HepG2 (cell line): Measurements from ENCODE around the gene SRRM2. TPM values are rescaled to one million over a fixed set of nuclear protein-coding genes. Genes with fewer than 3 reads are reported as not detected.

Experiments
- ARID2 ChIP-seq: sonication (generic); formaldehyde crosslinking; IDR thresholded peaks from 2 replicates; pipeline ENCODE4 v1.8.1; 2022; ENCODE audit warnings: mild to moderate bottlenecking, missing genetic modification reagents, borderline replicate concordance
- ZFAT ChIP-seq: sonication (generic); formaldehyde crosslinking; conservative IDR thresholded peaks from 2 replicates; pipeline ENCODE4 v1.8.1; 2023; ENCODE audit warnings: missing genetic modification reagents, inconsistent platforms
- ZFP36L1 ChIP-seq: sonication (generic); formaldehyde crosslinking; IDR thresholded peaks from 2 replicates; pipeline ENCODE4 v1.8.0; 2022; ENCODE audit warnings: mild to moderate bottlenecking, missing genetic modification reagents, moderate library complexity
- ZNF253 ChIP-seq: sonication (generic); formaldehyde crosslinking; IDR thresholded peaks from 2 replicates; pipeline ENCODE4 v1.8.0; 2022; ENCODE audit warnings: mild to moderate bottlenecking, missing genetic modification reagents, borderline replicate concordance
- polyA plus RNA-seq, 8 experiments: library from polyadenylated mRNA; depleted of rRNA in 3 of 8; stranded (reverse) in 7 of 8; unstranded in 1 of 8; fragments of >200 nt; fragmentation: Illumina TruSeq in 4 of 8; extraction: Trizol in 4 of 8; gene quantifications; 2 replicates each; pipeline versions ENCODE4 v1.2.1 to v1.2.3, GENCODE V29; 2011 to 2016; ENCODE audit warnings: low read depth in 4 of 8, missing spikeins in 1 of 8, mixed read lengths in 1 of 8; ENCODE audit not compliant: insufficient read depth in 1 of 8
- total RNA-seq, 5 experiments: library from RNA; depleted of rRNA; stranded (reverse); fragments of >200 nt; fragmentation: Illumina TruSeq; extraction: Trizol; gene quantifications; 2 replicates each; pipeline ENCODE4 v1.2.3, GENCODE V29; 2016; ENCODE audit warnings: low read depth in 1 of 5
- TF ChIP-seq, protein P1 (sequence below): sonication (generic); formaldehyde crosslinking; IDR thresholded peaks from 2 replicates; pipeline ENCODE4 v1.4.0; 2020; ENCODE audit warnings: mild to moderate bottlenecking, missing genetic modification reagents

Gene SRRM2
- total and polyA plus RNA-seq, 2 of the 13 experiments (the other 11 are each of a cell fraction or from before 2014, with no cell fraction given), result 50.4 to 112 TPM

GRCh38 chr16:2770057-2770951 is 17.9 kb downstream of the SRRM2 start (continued):
- TF ChIP-seq ZNF253 (CRISPR knock-in tag) (no peak), ARID2 (CRISPR knock-in tag) (no peak), ZFAT (no peak), ZFP36L1 (CRISPR knock-in tag) (no peak)
- TF ChIP-seq, protein P1, sequence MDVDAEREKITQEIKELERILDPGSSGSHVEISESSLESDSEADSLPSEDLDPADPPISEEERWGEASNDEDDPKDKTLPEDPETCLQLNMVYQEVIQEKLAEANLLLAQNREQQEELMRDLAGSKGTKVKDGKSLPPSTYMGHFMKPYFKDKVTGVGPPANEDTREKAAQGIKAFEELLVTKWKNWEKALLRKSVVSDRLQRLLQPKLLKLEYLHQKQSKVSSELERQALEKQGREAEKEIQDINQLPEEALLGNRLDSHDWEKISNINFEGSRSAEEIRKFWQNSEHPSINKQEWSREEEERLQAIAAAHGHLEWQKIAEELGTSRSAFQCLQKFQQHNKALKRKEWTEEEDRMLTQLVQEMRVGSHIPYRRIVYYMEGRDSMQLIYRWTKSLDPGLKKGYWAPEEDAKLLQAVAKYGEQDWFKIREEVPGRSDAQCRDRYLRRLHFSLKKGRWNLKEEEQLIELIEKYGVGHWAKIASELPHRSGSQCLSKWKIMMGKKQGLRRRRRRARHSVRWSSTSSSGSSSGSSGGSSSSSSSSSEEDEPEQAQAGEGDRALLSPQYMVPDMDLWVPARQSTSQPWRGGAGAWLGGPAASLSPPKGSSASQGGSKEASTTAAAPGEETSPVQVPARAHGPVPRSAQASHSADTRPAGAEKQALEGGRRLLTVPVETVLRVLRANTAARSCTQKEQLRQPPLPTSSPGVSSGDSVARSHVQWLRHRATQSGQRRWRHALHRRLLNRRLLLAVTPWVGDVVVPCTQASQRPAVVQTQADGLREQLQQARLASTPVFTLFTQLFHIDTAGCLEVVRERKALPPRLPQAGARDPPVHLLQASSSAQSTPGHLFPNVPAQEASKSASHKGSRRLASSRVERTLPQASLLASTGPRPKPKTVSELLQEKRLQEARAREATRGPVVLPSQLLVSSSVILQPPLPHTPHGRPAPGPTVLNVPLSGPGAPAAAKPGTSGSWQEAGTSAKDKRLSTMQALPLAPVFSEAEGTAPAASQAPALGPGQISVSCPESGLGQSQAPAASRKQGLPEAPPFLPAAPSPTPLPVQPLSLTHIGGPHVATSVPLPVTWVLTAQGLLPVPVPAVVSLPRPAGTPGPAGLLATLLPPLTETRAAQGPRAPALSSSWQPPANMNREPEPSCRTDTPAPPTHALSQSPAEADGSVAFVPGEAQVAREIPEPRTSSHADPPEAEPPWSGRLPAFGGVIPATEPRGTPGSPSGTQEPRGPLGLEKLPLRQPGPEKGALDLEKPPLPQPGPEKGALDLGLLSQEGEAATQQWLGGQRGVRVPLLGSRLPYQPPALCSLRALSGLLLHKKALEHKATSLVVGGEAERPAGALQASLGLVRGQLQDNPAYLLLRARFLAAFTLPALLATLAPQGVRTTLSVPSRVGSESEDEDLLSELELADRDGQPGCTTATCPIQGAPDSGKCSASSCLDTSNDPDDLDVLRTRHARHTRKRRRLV, result no peak
